Suppressor macrophage (primary cell): ENCODE measurements around the gene CYP3A7.
"Not testable (repeated sequence)": the region's sequence is repeated elsewhere in the genome, so short reads cannot be mapped to it uniquely, and the experiment has no call there.

ENCODE experiments used
- DNase-seq, 4 experiments: peaks; one replicate each; pipeline ENCODE4 v3.0.0-alpha.2; 2020 to 2022

The CYP3A7 gene

GRCh38 chr7:99699946-99700345, 35.0 kb downstream of the CYP3A7 start:
- DNase-seq: no peak

DNA sequence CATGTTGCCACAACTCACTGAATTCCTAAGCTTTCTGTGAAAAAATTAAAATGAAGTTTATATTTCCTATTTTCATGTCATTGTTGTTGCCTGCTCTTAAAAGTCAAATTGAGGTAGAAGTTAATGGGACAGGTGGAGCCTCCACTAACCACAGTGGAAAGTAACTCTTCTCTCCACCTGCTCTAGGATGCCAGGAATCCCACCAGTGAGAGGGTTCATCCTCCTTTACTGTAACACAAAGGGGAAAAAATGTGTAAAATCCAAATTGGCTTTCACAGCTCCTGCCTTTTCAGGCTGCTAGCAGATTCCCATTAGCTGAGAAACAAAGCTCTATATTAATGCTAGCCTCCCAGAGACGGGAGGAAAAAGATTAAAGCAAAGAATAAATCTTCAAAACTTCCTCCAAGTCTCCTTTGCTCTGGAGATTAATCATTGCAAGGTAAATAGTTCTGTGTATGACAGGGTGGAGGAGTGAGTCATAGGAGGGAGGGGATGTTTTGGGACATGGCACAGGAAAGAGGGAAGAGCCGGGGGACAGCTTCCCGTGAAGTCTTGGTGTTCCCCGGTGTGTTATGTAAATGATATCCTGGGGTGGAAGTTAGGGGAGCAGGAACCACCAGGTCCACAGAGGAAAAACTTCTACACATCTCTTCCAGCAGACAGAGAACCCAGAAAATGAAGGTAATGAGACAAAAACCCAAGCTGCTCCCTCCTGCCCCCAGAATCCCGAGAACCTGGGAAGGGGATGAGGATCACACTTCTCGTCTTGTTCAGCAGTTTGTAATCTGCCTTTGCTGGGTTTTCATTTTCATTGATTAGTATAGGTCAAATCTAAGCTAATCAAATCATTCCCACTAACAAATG, 35.9 kb downstream of the CYP3A7 start:
- not testable (repeated sequence) for DNase-seq

DNA sequence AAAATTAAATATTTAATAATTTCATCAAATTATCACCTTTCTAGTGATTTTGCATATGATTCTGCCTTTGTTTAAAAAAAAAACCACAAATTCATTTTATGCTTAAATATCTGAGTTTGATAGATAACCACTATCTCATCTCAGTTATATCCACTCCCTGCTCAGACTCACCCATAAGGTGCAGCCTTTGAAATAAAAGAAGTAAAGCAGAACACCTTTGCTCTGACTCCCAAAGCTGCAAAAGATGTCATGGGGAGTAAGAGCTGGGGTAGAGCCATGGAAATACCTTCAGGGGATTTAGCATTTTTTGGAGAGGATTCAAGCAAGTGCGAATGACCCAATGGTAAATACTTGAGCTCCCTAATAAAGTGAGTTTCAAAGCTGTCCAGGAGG, 40.1 kb downstream of the CYP3A7 start:
- no peak for DNase-seq

GRCh38 chr7:99694201-99694911, 40.6 kb downstream of the CYP3A7 start:
- DNase-seq: no peak

GRCh38 chr7:99693427-99694200, 41.4 kb downstream of the CYP3A7 start:
- DNase-seq: no peak

DNA sequence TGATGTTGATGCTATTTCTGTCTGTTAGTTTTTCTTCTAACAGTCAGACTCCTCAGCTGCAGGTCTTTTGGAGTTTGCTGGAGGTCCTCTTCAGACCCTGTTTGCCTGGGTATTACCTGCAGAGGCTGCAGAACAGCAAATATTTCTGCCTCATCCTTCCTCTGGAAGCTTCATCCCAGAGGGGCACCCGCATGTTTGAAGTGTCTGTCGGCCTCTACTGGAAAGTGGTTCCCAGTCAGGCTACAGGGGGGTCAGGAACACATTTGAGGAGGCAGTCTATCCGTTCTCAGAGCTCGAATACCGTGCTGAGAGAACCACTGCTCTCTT, 41.9 kb downstream of the CYP3A7 start:
- no peak for DNase-seq

- DNase-seq: not testable (repeated sequence)
These were observed 42.4 kb downstream of the CYP3A7 start for GRCh38 chr7:99692563-99692962.

GRCh38 chr7:99691658-99692057, 43.3 kb downstream of the CYP3A7 start:
- DNase-seq: not testable (repeated sequence)

DNA sequence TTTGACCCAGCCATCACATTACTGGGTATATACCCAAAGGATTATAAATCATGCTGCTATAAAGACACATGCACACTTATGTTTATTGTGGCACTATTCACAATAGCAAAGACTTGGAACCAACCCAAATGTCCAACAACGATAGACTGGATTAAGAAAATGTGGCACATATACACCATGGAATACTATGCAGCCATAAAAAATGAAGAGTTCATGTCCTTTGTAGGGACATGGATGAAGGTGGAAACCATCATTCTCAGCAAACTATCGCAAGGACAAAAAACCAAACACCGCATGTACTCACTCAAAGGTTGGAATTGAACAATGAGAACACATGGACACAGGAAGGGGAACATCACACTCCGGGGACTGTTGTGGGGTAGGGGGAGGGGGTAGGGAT, 44.1 kb downstream of the CYP3A7 start:
- not testable (repeated sequence) for DNase-seq

DNA sequence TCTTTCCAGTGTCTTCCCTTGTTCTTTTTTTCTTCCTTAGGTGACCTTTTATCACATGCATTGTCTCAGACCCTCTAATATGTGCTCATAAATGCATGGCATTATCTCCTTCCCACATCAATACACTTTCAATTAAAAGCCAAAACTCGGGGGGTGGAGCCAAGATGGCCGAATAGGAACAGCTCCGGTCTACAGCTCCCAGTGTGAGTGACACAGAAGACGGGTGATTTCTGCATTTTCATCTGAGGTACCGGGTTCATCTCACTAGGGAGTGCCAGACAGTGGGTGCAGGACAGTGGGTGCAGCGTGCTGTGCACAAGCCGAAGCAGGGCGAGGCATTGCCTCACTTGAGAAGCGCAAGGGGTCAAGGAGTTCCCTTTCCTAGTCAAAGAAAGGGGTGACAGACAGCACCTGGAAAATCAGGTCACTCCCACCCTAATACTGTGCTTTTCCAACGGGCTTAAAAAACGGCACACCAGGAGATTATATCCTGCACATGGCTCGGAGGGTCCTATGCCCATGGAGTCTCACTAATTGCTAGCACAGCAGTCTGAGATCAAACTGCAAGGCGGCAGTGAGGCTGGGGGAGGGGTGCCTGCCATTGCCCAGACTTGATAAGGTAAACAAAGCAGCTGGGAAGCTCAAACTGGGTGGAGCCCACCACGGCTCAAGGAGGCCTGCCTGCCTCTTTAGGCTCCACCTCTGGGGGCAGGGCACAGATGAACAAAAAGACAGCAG, 49.0 kb downstream of the CYP3A7 start:
- not testable (repeated sequence) for DNase-seq

DNA sequence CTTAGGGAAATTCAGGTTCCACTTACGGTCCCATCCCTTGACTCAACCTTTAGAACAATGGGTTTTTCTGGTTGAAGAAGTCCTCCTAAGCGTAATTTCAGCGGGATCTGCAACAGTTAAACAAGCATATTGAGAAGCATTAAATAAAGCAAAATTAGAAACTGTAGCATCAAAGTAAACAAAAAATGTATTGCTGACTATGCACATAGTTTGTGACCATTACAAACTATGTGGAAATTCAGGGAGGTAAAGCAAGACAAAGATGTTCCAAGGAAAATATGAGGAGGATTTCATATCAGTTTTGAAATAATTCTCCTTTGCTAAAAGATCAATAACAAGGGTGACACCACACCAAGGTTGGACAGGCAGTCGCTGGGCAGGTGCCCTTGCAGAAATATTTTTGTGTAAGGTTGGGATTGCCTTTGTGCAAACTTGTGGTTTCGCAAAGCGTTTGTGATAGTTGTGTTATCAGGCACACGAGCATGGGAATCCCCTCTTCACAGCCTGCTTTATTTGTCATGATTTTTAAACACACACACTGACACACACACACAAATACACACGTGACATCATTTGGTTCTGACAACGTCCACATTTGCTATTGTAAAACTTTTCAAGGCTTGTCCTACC, 49.8 kb downstream of the CYP3A7 start:
- DNase-seq: no peak

DNA sequence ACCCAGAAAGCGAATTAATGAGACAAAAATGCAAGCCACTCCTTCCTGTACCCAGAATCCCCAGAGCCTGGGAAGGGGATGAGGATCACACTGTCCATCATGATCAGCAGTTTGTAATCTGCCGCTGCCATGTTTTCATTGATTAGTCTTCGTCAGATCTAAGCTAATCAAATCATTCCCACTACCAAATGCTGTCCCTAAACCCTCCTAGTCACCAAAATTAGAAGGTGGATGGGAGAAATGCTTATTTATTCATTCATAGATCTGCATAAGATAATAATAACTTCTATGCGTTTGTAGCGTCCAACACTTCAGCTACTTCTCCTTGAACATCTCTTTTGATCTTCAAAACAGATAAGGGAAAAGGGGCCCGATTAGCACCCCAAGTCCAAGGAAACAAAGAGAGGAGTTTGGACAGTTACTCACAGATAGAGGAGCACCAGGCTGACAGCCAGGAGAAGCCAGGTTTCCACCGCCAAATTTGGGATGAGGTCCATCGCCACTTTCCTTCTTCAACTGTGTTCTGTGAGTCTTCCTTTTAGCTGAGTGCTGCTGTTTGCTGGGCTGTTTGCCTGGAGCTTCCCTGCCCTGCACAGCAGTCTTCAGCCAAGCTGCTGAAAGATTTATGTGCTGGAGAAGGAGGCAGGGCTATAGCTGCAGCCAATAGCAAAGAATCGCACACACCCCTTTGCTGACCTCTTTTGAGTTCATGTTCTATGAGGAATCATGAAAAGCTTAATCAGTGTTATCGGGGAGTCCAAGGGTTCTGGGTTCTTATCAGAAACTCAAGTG, 55.4 kb downstream of the CYP3A7 start, which contains the start of gene CYP3A5:
CYP3A5 (minus strand) TSS at position 597 of the 792 bp plus-strand sequence; CDS start at position 497, 100 bp downstream.
- no peak for DNase-seq

- DNase-seq: no peak
These were observed 56.0 kb downstream of the CYP3A7 start for GRCh38 chr7:99679032-99679399.

DNA sequence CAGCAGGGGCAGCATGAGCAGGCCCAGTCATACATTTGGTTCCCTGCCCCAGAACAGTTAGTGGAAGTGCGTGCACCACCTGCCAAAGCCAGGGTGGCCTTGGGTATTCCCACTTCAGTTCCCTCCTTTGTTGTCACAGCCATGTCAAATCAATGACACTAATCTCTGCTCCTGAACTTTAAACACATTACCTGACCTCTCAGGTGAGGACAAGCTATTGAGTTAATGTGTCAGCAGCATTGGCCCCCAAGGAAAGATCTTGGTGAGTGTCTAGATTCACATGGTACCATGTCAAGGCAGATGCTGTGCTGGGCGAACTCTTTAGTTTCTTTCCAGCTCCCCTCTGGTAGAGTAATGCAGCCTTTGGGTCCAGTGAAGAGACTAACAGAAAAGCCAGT, 57.3 kb downstream of the CYP3A7 start:
- no peak for DNase-seq

- no peak for DNase-seq
These were observed 57.9 kb downstream of the CYP3A7 start for GRCh38 chr7:99677013-99677647.

DNA sequence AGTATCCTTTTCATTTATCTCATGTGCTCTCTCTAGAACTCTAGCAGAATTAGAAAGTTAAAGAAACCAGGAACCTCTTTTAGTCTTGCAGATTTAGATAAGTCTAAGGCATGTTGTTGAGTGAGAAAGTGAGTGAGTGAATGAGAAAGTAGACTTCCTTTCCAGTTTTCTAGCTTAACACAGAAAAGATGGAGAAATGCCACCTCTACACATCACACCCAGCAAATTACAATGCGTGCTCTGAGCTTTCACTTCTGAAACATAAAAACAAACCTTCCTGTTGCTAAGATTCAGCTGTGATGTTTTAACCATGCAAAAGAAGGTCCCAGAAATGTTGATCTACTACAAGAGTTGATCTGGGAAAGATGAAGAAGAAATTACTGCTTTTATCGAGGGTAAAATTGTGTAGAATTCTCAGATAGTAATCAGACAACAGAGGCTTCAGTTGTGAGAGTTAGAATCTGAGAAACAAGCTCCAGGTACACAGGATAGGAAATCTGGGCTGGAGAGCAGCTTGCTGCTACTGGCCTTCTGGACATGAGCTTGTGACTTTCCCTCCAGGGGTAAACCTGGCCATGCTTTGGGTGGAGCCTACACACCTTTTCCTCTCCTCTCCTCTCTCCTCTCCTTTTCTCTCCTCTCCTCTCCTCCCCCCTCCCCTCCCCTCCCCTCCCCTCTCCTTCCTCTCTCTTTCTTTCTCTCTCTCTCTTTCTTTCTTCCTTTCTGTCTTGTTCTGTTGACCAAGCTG, 59.8 kb downstream of the CYP3A7 start:
- no peak for DNase-seq

DNA sequence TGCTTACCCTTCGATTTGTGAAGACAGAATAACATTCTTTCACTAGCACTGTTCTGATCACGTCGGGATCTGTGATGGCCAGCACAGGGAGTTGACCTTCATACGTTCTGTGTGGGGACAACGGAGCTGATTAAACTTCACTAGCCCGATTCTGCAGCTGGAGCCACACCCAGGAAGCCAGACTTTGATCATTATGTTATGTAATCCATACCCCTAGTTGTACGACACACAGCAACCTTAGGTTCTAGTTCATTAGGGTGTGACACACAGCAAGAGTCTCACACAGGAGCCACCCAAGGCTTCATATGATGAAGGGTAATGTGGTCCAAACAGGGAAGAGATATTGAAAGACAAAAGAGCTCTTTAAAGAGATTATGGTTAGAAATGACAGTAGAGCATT, 62.4 kb downstream of the CYP3A7 start:
- no peak for DNase-seq

DNA sequence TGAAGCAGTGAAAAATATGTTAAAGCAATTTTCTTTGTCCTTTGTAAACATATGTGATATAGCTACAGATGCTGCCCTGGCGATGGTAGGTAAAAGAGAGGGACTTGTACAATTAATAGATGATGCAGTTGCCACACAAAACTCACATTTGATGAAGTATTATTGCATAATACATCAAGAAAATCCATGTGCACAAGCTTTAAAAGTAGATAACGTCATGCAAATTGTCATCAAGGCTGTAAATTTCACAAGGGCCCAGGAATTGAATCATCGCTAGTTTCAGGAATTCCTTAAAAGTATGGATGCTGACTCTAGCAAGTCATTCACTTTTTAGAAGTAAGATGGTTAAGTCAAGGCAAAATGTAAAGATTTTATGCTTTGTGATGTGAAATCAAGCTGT, 65.2 kb downstream of the CYP3A7 start:
- DNase-seq: no peak

GRCh38 chr7:99668541-99668940, 66.5 kb downstream of the CYP3A7 start:
- DNase-seq: no peak

- DNase-seq: no peak
These were observed 67.8 kb downstream of the CYP3A7 start for GRCh38 chr7:99667179-99667578.
